ENCODE measurements around the gene WNT7B.

Gene WNT7B

DNA sequence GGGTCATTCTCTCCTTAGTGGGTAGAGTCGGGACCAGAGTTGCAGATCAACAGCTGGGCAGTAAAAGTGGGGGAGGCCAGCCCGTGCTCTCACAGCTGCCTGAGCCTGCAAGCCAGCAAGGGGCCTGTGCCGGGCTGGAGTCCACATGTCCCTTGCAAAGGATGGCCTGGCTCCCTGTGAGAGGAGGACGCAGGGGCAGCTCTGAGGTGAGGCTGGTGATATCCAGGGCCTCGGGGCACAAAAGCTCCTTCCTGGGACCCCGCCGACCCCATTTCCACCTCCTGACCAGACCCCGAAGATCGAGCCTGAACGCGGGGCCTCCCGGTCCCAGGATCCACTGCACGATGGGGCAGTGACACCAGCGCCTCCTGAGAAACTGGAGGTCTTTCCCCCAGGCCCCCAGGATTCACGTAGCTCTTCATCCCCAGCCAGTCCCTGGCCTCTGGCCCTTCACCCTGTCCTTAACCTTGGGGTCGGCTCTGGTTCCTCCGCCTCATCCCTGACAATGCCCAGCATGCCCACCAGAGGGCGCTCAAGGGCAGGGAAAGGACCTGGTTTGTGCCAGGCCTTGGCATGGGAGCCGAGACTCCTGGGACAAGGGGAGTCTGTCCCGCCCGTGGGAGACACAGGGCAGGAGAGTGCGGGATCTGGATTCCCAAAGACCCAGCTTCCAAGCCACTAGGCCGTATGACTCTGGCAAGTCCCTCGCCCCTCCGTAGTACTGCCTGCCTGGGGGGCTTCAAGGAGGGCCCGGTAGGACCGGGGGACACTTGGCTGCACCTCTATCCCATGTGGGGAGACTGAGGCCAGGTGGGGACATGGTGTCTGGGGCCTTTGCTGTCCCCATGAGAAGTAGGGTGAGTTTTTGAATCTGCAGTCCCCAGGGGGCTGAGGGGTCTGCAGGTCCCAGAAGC is 17.8 kb upstream of the WNT7B start:
- peak; percentile 65 for DNase-seq

- no peak for DNase-seq
These were observed 16.9 kb upstream of the WNT7B start for GRCh38 chr22:45993841-45994240.

- no peak for DNase-seq
These were observed 16.3 kb upstream of the WNT7B start for GRCh38 chr22:45993143-45993692.

- DNase-seq = no peak
These were observed 15.8 kb upstream of the WNT7B start for GRCh38 chr22:45992737-45993136.

DNA sequence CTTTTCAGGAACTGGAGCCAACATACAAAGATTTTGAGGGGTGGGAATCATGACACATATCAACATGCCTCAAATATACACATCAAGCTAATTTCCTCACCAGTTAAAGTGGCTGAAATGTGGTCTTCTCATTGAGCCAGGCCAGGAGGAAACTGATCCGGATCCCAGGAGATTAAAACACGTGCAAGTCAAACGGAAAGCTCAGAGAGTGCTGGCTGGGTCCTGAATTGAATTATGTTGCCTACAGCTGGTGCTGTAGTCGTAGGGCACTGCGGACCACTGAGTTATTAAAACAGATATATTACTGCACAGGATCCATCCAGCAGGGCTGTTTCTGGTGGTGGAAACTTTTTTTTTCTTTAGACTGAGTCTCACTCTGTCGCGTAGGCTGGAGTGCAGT is 14.1 kb upstream of the WNT7B start:
- no peak for DNase-seq

- DNase-seq = no peak
These were observed 10.3 kb upstream of the WNT7B start for GRCh38 chr22:45987136-45987861.

DNA sequence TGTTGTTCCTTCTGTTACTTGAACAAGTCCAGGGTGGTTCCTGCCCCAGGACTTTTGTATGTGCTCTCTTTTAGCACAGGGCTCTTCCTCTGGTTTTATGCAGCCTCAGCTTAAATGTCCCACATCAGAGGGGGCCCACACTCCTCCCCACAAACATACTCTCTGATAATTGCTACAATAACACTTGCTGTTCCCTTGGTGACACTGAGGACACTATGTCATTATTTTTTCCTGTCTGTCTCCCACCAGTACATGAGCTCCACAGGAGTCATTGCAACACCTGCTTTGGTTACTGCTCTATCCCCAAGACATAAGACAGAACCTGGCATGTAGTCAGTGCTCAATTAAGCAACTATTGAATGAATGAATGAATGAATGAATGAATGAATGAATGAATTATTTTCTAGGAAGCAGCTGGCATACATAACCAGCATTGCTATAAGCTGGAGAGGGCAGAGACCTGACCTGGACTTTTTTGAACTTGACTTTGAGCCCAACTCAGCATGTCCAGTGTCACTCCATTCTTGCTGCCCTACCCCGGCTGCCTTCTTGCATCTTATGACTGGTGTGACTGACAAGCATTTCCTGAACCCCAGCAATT is 7.5 kb upstream of the WNT7B start:
- DNase-seq = no peak

GRCh38 chr22:45983797-45984196 is 6.8 kb upstream of the WNT7B start:
- DNase-seq = no peak

GRCh38 chr22:45980761-45981160 is 3.8 kb upstream of the WNT7B start:
- DNase-seq = no peak

DNA sequence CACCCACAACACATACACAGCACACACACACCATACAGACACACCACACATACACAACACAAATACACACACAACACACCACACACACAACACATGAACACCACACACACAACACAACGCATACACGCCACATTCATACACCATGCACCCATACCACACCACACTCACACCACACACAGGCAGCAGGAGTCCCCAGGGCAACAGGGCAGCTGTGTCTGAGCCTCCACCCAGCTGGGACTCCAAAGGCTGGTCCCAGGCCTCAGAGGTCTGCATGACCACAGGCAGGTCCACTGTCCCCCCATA is 3.3 kb upstream of the WNT7B start:
- no peak for DNase-seq

DNA sequence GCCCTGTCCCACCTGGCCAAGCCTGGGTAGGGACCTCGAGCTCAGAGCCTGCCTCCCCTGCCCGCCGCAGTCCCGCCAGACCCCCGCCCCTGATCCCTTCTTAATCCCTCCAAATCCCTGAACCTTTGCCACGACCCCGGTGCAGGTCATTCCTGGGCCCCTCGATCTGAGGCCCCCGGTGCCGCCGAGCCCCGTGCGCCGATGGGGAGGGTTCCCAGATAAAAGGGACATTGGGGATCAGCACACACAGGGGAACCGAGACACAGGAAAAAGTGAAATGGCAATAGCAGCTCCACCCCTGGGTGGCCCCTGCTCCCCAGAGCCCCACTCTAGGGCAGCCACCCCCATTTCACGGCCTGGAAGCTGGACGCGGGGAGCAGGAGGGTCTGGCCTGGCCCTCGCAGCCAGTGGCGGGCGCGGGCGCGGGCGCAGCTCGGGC is 1.3 kb upstream of the WNT7B start:
- no peak for DNase-seq

- DNase-seq = no peak
These were observed 751 bp upstream of the WNT7B start for GRCh38 chr22:45977551-45978274.

GRCh38 chr22:45976254-45977002 is 534 bp downstream of the WNT7B start:
- DNase-seq = no peak

DNA sequence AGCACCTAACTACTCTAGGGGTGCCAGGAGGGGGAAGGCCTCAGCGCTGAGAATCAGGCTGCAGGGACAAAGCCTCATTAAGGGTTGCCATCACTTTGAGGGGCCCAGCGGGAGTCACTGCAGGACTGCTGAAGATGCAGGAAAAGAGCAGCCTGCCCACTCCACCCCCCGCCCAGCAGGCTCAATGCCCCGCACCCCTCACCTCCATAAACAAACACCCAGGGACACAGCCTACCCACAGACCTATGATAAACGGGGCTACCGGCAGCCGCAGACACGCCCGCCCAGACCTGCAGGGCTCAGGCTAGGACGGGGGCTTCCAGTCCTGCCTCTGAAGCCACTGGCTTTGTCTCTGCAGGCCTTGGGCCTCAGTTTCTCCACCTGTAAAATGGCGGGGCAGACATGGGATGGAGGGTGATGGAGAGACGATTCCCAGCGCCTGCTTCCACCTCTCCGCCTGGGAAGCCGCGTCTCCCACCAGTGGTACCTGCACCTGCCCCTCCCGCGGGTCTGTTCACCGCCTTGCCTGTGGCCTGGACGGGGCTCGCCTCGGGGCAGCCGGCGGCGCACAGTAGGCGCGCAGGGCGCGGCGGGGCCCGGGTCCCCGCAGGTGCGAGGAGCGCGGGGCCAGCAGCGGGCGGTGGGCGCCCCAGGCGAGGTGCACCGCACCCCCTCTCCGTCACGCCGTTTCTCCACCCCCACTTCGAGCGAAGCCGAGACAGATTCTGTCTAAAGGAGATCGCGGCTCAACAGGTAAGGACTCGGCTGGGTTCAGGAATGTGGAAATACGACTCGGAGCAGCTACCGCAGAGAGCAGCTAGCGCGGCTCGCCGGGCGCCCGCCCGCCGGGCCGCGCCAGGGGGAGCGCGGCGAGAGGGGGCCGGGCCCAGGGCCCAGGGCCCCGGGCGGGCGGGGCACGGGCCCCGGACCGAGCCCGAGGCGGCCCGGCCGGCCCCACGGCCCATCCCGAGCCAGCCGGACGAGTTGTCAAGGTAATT is 1.5 kb downstream of the WNT7B start:
- DNase-seq = no peak

- DNase-seq = no peak
These were observed 2.5 kb downstream of the WNT7B start for GRCh38 chr22:45974498-45974897.

- DNase-seq = no peak
These were observed 4.1 kb downstream of the WNT7B start for GRCh38 chr22:45972889-45973253.

- no peak for DNase-seq
These were observed 4.7 kb downstream of the WNT7B start for GRCh38 chr22:45972091-45972888.

DNA sequence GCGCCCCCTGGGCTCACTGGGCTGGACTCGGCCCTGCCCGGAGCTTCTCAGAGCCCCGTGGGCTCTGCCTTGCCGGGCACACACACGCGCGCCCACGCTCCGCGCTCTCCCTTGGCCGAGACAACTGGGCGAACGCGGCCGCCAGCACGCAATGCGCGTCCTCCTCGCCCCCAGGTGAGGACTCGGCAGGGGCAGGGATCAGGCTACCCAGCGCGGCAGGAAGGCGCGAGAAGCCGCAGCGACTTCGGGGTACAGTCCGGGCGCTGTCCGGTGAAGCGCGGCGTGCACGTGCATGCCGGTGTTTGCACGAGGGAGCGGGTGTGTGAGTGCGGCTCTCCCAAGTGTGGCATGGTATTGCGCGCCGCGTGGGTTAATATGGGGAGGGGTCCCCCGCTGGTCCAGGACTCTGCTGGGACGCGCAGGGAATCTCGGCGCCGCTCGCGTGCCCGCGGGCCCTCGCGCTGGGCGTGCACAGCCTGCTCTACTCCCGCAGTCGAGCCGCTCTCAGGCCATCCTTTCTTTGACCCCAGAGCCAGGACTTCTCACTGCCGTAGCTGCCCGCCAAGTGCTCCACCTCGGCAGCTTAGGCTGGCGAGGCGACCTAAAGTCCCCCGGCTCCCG is 5.4 kb downstream of the WNT7B start:
- DNase-seq = no peak

DNA sequence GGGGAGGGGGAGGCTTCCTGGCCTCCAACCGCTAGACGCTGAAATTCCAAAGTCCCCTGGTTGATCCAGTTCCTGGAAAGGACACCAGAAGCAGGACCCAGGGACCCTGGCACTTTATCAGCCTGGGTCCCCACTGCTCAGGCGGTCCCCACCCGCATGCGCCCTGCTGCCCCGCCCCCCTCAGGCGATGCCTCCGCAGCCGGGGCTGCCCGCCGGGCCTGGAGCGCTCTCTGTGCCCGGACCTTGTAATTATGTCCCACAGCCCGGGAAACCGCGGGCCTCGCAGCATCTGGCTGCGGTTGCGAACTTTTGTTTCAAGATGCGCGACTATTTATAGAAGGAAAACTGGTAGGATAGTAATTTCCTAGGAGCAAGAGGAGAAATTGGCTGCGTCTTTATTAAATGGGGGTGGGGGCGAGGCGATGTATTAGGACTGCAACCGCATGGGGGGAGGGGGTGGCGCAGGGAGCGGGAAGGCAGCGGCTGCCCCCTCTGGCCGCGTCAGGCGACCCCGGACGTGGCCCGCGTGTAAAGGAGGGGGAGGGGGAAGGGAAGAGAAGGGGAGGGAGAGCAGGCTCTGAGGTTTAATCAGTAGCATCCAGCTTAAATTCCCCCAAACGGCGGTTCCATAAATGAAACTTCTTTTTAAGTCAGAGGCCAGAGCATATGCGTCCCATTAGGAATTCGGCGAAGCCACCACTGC is 6.1 kb downstream of the WNT7B start:
- no peak for DNase-seq
